ENCODE data around the gene TRIM14.
"Not testable (repeated sequence)": the region's sequence is repeated elsewhere in the genome, so short reads cannot be mapped to it uniquely, and the experiment has no call there.

TRIM14 gene

DNA sequence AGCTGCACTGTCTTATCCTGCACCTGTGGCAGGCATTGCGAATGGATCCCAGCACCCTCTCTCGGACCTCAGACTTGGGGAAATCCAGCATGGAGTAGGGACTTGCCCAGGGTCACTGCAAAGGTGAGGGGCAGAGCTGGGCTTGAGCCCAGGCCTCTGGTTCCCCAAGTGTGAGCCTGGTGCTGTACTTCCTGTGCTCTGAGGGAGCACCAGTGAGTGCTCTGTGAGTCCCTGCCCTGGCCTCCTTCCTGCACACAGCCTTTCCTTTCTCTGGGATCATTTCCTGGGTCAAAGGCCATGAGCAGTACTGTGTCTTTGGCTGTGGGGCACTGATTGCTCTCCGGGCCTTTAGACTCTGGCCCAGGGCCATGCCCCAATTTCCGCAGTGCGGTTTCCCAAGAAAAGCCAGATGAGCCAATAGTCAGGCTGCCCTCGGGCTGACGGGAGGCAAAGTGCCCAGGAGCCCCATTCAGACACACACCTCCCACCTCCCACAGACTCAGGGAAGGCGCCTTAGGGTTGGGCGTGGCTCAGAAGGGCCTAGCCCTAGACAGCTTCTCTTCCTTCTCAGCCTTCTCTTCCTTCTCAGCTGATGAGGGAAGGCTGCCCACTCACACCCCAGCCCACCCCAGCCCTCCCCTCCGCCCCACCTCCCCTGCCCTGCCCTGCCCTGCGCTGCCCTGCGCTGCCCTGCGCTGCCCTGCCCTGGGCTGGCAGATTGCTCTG lies 23.3 kb upstream of the TRIM14 start:
- DNase-seq (ENCODE audit: low read depth) = no peak

- DNase-seq (ENCODE audit: low read depth) = no peak
Observed at GRCh38 chr9:98140503-98140902, 21.5 kb upstream of the TRIM14 start.

- no peak for DNase-seq (ENCODE audit: low read depth)
Observed at GRCh38 chr9:98136489-98136888, 17.5 kb upstream of the TRIM14 start.

- DNase-seq (ENCODE audit: low read depth) = no peak
Observed at GRCh38 chr9:98135938-98136337, 16.9 kb upstream of the TRIM14 start.

GRCh38 chr9:98135558-98135934 lies 16.5 kb upstream of the TRIM14 start:
- no peak for DNase-seq (ENCODE audit: low read depth)

- no peak for DNase-seq (ENCODE audit: low read depth)
Observed at GRCh38 chr9:98134702-98135557, 15.9 kb upstream of the TRIM14 start.

DNA sequence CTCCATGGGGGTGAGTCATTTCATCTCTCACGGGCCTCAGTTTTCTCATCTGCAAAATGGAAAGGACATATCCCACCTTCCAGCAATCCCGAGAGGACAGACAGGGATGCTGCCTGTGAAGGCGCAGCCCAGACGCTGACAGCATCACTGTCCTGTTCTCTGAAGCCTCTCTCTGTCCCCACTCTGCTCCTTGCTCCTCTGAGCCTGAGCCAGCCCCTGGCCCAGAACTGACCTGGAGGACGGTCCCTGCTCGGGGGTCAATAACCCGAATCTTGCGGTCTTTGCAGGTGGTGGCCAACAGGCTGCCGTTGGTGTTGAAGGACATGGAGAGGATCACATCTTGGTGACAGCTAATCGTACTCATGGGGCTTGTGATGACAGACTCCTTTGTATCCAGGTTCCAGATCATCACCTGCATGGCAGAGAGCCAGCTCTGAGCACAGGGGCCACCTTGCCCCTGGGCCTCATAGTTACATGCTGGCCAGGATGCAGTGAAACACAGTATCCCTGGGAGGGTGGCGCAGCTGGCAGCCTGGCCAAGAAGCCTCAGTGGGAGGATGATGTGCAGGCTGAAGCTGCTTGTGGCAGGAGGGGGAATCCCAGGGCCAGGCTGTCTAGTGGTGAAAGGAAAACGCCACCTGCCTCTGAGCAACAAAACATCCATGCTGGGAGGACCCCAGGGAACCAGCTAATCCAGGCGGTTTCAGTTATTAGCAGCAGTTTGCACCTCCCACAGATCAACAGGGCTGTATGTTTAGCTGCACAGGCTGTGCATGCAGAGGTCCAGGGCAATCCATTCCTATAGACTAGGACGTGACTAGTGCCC lies 14.0 kb upstream of the TRIM14 start:
- no peak for DNase-seq (ENCODE audit: low read depth)

DNA sequence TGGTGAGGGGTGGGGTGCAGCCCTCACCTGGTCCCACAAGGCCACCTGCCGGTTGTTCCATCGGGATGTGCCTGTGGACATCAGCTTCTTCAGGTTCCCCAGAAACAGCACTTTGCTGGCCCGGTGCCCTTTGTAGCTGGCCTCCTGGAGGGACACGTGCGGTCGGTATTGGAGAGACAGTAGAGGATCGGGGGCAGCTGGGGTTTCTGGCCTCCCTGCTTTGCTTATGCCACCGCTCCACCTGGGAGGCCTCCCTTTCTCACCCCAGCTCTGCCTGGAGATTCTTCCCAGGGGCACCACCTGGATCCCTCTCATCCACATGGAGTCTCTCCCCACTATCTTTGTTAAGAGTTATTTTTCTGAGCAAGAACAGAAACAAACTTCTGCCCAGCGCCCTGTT lies 13.1 kb upstream of the TRIM14 start:
- no peak for DNase-seq (ENCODE audit: low read depth)

DNA sequence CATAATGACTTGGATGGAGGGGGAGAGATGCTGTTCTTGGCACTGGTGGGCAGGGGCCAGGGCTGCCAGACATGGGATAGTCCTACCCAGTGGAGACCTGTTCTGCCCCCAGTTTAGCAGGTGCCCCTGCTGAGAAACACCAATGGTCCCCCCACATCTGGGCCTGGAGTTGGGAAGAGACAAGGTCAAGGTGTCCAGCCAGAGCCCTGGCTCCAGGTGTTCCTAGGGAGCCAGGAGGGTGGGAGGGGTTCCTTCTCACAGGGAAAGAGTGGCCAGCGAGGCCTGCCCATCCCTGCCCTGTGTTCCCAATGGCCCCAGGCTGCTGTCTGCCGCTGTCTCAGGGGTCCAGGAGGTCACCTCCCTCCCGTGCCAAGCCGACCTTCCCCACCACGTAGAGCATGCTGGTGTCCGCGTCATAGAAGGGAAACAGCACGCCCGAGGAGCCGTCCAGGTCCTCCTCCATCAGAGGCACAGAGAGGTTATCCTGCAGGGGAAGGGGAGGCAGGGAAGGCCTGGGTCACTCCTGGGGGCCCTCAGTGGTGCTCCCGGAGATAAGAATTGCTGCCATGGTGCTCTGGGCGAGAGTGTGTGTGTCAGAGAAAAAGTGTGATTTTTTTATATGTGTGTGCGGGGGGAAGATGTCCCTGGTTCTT lies 11.7 kb upstream of the TRIM14 start:
- DNase-seq (ENCODE audit: low read depth) = no peak

DNA sequence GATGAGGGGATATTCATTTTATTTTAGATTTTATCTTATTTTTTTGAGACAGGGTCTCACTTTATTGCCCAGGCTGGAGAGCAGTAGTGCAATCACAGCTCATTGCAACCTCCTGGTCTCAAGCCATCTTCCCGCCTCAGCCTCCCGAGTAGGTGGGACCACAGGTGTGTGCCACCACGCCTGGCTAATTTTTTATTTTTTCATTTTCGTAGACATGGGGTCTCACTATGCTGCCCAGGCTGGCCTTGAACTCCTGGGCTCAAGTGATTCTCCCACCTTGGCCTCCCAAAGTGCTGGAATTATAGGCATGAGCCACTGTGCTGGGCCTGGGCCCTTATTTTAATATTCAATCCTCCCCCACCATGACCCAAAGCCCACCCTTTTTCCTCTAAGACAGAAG lies 11.0 kb upstream of the TRIM14 start:
- DNase-seq (ENCODE audit: low read depth) = not testable (repeated sequence)

DNA sequence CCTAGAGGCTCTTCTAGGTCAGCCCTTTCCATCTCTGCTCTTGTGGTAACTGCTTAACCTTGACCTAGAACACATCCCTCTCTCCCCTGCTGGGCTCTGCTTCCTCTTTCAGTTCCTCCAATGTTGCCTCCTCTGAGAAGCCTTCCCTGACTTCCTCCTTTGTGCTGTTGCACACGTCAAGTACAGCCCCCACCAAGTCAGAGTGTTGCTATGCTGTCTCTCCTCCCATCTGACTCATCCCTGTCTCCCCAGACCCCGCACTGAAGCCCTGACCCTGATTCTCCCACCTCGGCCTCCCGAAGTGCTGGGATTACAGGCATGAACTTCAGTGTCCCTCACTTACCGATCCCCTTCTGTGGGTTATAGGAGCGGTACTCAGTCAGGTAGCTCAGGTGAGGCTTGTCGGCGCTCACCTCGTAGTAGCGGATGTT lies 10.4 kb upstream of the TRIM14 start:
- no peak for DNase-seq (ENCODE audit: low read depth)

GRCh38 chr9:98128316-98128715 lies 9.3 kb upstream of the TRIM14 start:
- DNase-seq (ENCODE audit: low read depth) = no peak

DNA sequence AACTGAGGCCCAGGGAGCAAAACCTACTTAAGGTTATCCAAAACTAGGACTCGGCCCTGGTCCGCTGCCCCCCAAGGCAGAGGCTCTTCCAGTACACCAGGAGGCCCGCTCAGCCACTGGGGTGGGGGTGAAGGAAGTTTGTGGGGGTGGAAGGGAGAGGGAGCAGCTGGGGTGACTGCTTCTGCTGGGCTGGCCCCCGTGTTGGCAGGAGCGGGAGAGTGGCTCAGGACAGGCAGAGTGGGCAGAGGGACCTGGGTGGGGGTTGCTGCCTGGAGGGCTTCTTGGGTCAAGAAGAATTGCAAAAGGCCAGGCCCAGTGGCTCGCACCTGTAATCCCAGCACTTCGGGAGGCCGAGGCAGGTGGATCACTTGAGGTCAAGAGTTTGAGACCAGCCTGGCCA lies 8.2 kb upstream of the TRIM14 start:
- DNase-seq (ENCODE audit: low read depth) = no peak

DNA sequence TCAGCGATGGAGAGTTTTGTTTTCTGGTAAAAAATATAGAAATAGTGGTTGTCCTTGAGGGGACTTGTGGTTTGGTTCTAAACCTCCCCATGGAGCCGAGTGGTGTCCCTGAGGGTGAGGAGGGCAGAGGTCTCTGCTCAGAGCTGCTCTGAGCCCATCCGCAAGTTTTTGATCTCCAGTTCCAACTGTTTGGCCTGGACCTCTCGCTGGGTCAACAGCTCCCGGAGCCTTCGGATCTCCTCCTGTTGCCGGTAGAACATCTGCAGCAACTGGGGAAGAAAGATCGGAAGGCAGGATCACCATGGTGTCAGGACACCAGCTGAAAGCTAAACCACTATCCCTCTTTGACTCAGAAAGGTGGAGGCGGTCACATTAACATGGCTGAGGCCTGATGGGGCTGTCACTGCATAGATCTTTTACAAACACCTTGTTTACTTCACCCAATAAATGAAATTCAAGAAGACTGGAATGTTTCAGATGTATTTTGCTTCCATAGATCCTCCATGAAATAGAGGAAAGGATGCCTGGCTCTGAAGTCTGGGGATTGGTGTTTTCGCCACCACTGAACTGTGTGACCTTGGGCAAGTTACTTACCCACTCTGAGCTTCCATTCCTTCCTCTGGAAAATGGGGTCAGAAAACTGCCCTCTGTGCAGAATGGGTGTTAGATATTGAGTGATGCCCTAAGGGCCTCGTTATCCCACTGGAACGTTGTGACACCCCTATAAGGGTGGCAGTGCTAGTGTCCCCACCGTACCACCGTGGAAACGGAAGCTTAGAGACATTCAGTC lies 5.8 kb upstream of the TRIM14 start:
- DNase-seq (ENCODE audit: low read depth) = no peak

- not testable (repeated sequence) for DNase-seq (ENCODE audit: low read depth)
Observed at GRCh38 chr9:98124091-98124490, 5.1 kb upstream of the TRIM14 start.

GRCh38 chr9:98121058-98121457 lies 2.0 kb upstream of the TRIM14 start:
- DNase-seq (ENCODE audit: low read depth) = no peak

DNA sequence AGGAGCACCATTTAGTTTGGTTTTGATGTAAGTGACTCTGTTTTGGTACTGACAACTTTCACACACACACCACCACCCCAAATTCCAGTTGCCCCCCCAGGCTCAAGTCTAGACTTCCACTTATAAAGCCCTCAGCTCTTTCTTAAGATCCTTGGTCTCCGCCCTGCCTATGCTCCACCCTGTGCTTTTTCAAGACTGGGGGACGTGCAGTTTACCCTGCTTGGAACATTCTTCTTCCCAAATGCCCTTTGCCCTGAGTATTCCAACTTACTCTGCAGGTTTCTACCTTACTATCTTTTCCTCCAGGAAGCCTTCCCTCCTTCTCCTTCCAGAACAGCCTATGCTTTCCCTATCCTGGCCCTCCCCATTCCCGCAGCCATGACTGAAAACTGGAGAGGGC lies 1.5 kb upstream of the TRIM14 start:
- no peak for DNase-seq (ENCODE audit: low read depth)

DNA sequence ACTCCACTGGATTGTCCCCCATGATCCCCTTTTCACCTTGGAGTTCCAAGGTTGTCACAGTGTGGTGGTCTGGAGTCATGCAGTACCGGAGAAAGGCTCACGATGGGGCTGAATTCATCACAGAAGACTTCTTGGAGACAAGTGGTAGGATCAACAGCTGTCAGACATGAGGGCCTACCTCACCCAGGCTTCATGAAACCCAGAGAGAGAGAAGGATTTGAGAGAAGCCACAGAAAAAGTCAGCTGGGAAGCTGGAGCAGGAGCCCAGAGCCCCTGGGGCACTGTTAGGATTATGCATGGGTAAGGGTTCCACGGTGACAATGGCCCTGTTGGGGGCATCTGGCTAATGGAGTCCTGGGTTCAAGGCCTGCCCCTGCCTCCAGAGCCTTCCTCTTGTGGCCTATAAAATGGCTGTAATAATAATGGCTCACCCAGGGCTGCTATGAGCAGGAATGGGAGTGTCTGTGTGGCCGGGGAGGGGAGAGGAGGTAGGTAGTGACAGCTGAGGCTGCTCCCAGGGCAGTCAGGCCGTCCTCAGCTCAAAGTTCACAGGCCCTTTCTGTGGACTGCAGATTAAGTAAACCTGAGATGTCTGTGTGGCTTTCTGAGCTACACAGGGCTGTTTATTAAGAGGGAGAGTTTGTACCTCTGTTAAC lies 910 bp downstream of the TRIM14 start:
- DNase-seq (ENCODE audit: low read depth) = no peak

- DNase-seq (ENCODE audit: low read depth) = not testable (repeated sequence)
Observed at GRCh38 chr9:98117097-98117496, 1.9 kb downstream of the TRIM14 start.

- no peak for DNase-seq (ENCODE audit: low read depth)
Observed at GRCh38 chr9:98109052-98109451, 10.0 kb downstream of the TRIM14 start.
